Midbrain (tissue), 1 donor: Measurements from ENCODE around the gene NDUFB10.
"Not testable (repeated sequence)": the region's sequence is repeated elsewhere in the genome, so short reads cannot be mapped to it uniquely, and the experiment has no call there.

Experiments
- DNase-seq: peaks from one replicate; lab custom pipeline; 2025; lab: John Stamatoyannopoulos, UW

The NDUFB10 gene

DNA sequence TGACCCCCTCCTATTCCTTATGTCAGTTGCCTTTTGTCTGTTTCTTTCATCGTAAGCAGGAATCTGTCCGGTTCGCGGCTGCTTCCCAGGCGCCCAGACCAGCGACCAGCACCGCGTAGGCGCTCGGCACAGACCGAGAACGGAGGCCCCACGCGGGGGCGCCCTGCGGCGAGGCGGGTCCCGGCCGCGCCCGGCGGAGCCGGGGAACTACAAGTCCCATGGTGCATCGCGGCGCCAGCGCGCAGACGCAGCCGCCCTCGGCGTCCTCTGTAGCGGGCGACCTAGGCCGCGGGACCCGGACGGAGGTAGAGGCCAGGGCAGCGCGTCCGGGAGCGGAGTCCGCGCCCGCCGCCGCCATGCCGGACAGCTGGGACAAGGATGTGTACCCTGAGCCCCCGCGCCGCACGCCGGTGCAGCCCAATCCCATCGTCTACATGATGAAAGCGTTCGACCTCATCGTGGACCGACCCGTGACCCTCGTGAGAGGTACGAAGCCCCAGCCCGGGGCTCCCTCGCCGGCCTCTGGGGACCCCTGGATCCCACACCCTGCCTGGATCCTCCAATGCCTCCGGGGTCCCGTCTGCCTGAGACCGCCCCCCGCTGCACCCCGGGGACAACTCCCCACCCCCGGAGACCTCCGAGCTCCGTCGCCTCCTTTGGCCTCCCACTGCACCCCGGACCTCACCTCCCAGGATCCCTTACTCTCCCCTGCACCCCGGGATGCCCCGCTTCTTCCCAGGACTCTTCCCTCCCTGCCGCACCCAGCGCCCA lies at the start of gene NDUFB10:
NDUFB10 (plus strand) TSS at position 270 of the 771 bp plus-strand sequence; CDS start at position 357, 87 bp downstream.
- peak; percentile 93 for DNase-seq

DNA sequence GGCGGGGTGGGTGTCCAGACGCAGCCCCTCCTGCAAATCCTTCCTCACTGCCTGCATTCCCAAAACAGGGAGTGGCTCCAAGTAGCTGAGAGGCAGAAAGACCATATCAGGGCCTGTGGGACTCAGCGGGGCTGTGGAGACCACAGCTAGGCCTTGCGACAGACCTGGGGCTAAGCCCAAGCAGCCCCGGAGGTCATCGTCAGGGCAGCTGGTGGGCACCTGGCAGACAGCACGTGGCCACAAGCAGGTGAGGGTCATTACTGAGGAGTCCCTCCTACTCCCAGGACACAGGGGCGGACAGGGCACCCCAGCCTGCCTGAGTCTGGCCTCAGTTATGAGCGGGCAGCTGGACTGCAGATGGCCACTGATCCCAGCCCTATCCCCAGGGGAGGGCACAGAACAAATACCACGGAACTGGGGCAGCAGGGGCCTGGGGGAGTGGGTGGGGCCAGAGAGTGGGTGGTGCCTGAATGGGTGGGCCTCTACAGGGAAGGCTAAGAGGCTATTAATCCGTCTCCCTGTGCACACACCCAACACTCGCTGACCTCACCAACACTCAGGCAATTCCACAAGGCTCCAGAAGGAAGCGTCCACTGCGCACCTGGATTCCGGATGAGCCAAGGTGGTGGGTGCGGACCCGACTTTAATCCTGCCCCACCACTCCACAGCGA lies 49.6 kb upstream of the NDUFB10 start:
- DNase-seq: no peak

- no peak for DNase-seq
Measured at GRCh38 chr16:1911467-1912214, 47.7 kb upstream of the NDUFB10 start.

DNA sequence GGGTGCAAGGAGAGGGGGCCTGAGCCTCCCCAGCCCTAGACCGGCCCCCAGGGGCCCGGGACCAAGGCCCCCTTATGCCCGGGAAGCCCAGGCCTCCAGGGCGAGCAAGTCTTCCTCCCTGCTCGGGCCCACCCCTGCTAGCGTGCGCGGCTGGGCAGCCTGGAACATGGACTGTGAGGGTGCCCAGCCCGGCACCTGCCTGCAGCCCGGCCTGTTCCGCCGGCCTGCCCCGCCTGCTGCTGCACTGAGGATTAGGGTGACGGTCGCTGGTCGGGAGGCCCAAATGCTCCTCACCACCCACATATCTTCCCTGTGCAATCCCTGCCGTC lies 47.2 kb upstream of the NDUFB10 start:
- no peak for DNase-seq

GRCh38 chr16:1913327-1914083 lies 45.8 kb upstream of the NDUFB10 start:
- DNase-seq: no peak

DNA sequence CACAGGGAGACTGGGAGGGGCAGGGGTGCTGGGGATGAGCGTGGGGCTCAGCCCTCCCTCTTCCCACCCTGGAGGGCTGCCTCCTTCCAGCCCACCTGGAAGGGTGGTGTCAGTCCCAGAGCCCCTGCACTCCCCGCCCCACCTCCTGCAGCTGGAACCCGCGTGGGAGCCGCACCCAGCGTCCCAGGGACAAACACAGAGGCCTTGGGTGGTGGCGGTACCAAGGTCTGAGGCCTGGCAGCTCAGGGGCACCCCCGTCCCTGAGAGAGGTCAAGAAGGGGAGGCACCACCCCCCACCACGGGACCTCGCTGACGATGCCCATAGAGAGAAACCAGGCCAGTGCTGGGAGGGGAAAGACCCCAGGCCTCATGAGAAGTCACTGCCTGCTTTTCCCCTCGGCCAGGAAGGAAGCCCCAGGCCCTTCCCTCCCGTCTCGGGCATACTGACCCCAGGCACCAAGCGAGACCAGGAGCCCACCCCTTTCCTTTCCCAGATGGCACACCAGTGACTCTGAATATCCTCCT lies 45.2 kb upstream of the NDUFB10 start:
- no peak for DNase-seq

DNA sequence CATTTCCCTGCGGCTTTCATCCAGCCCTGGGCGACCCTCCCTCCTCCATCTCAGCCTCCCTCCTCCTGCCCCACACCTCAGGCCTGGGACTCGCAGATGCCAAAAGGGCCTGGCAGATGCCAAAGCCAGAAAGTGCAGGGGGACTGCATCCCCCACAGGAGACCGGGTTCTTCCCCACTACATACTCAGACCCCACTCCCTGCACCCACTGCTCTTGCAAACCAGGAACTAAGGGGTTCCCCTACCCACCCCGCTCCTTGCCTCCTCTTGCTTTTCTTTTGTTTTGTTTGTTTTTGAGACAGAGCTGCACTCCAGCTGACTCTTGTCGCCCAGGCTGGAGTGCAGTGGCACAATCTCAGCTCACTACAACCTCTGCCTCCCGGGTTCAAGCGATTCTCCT lies 44.4 kb upstream of the NDUFB10 start:
- DNase-seq: no peak

DNA sequence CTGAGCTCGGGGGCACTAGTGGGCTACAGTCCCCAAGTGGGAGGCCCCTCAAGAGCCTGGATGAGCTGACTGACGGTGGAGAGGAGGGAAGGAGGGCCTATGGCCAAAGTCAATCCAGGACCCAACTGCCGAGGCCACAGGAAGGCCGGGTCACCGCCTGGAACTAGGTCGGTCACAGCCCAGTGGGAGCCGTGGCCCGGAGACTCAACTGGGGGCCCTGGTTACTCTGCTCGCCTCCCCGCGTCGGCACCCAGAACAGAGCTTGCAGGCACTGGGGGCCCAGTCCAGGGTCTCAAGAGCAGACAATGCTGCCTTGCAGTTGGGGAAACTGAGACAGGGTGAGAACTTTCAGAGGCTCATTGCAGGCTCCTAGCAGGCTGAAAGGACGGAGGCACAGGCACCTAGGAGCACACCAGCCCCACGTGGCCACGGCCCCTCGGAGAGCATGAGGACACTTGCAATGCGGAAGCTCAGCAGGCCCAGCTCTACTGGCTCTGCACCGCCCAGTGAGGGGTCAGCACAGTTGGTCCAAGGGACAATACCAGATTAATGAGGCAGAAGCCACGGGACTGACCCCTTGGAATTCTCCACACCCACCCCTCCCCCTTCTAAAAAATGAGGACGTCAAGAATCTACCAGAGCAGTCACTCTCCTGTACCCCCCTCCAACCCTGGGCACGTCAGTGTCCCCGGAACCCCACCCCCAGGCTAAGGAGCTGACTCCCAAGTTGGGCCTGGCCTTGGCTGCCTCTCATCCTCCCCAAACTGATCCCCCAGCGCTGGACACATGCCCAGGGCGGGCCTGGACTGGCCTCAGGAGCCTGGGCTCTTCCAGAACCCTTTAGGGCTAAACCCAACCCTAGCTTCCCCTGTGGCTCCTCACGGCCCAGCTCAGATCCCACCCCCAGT lies 43.4 kb upstream of the NDUFB10 start:
- no peak for DNase-seq

- DNase-seq: no peak
Measured at GRCh38 chr16:1916640-1916990, 42.7 kb upstream of the NDUFB10 start.

- no peak for DNase-seq
Measured at GRCh38 chr16:1917056-1917664, 42.2 kb upstream of the NDUFB10 start.

GRCh38 chr16:1917665-1918350 lies 41.5 kb upstream of the NDUFB10 start:
- DNase-seq: no peak

DNA sequence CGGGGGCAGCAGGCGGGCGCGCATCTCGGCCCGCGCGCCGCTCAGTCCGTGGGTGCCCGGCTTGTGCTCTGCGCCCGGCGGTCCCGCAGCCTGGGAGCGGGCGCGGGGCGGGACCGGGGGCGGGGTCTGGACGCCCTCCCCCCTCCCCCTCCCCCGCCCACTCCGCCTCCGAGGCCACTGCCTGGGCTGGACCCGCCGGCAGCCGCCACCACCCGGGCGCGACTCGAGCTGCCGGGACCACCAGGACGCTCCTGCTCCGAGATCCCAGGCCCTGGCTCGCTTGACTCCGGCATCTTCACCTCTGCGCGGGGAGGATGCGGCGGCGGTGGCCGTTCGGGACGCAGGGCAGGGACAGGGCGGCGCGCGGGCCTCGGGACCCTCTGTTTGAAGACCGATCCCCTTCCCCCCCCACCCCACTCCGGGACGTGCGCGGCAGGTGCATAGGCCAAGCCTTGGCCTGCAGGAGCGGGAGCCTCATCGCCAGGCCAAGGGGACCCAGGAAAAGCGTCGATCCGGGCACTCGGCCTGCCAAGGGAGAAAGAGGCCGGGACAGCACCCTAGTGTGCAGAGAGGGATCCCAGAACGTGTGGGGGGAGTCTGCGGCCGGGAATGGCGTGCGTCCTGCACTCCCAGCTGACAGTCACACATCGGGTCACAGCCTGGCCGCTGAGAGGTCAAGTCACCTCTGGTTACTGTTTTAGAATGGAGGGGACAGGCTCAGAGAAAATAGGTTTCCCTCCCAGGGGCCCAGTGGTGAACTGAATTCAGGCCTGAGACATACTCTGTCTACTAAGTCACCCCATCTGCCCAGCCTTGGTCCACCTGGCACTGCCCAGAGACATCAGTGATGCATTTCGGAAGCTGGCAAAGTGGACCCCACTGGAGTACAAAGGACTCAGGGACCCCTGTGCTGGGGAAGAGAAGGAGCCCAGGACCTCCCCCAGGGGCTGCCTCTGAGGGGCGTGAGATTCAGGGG lies 40.7 kb upstream of the NDUFB10 start, which contains the start of gene HS3ST6:
HS3ST6 (minus strand) TSS at position 65 of the 976 bp plus-strand sequence. CDS start 92 bp downstream, outside the sequence.
- no peak for DNase-seq

GRCh38 chr16:1919327-1919998 lies 39.9 kb upstream of the NDUFB10 start:
- DNase-seq: no peak

DNA sequence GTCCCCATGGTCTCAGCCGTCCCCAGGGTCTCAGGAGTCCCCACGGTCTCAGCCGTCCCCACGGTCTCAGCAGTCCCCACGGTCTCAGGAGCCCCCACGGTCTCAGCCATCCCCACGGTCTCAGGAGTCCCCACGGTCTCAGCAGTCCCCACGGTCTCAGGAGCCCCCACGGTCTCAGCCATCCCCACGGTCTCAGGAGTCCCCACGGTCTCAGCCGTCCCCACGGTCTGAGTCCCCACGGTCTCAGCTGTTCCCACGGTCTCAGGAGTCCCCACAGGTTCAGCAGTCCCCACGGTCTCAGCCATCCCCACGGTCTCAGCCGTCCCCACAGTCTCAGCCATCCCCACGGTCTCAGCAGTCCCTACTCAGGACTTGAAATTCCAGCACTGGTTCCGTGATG lies 39.2 kb upstream of the NDUFB10 start:
- DNase-seq: not testable (repeated sequence)

GRCh38 chr16:1920727-1921171 lies 38.6 kb upstream of the NDUFB10 start:
- no peak for DNase-seq

DNA sequence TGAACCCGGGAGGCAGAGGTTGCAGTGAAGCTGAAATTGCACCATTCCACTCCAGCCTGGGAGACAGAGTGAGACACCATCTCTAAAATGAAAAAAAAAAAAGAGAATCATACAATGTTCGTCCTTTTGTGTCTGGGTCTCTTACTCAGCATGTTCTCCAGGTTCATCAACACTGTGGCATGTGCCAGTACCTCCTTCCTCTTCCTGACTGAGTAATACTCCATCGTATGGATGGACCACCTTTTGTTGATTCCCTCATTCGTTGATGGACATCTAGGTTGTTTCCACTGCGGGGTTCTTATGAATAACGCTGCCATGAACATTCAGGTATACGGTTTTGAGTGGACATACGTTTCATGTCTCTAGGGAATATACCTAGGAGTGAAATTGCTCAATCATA lies 37.0 kb upstream of the NDUFB10 start:
- DNase-seq: no peak

- DNase-seq: no peak
Measured at GRCh38 chr16:1923299-1924034, 35.9 kb upstream of the NDUFB10 start.
